Neuronal stem cell (in vitro differentiated cells): ENCODE measurements around the gene CEACAM16.
A peak's percentile ranks its signal among the peaks of the same experiment; 100 is the strongest.

Experiments
- DNase-seq: peaks from one replicate; pipeline ENCODE4 v3.0.0-alpha.2; 2013; ENCODE audit warnings: low spot score
- H2AFZ ChIP-seq: one replicate; pipeline ENCODE4 v1.6.1; 2013; ENCODE audit warnings: mild to moderate bottlenecking, low read length, inconsistent platforms
- H2AK5ac ChIP-seq: 2 replicates; pipeline ENCODE4 v1.6.1; 2013; ENCODE audit warnings: low read depth, mild to moderate bottlenecking, inconsistent platforms, low read length, moderate library complexity, mixed read lengths
- H2BK120ac ChIP-seq: 2 replicates; pipeline ENCODE4 v1.6.1; 2013; ENCODE audit warnings: low read depth, mild to moderate bottlenecking, inconsistent platforms, low read length, moderate library complexity, mixed read lengths
- H2BK12ac ChIP-seq: one replicate; pipeline ENCODE4 v1.6.1; 2013; ENCODE audit warnings: low read length, inconsistent platforms
- H2BK15ac ChIP-seq: 2 replicates; pipeline ENCODE4 v1.6.1; 2013; ENCODE audit warnings: mild to moderate bottlenecking, low read length, inconsistent platforms, mixed read lengths
- H2BK5ac ChIP-seq: one replicate; pipeline ENCODE4 v1.6.1; 2013; ENCODE audit warnings: inconsistent platforms, mild to moderate bottlenecking, low read length, moderate library complexity
- H3K14ac ChIP-seq: one replicate; pipeline ENCODE4 v1.6.1; 2013; ENCODE audit warnings: low read length, inconsistent platforms
- H3K18ac ChIP-seq: 2 replicates; pipeline ENCODE4 v1.6.1; 2013; ENCODE audit warnings: low read length, inconsistent platforms
- H3K23ac ChIP-seq: 2 replicates; pipeline ENCODE4 v1.6.1; 2013; ENCODE audit warnings: low read depth, mild to moderate bottlenecking, mixed read lengths, low read length, inconsistent platforms; ENCODE audit not compliant: poor library complexity
- H3K27ac ChIP-seq: replicated peaks from 3 replicates; pipeline ENCODE4 v1.5.1; 2013; ENCODE audit warnings: low read length, inconsistent platforms
- H3K27me3 ChIP-seq, 3 experiments: 2 replicates each; pipeline ENCODE4 v1.6.1; 2013; ENCODE audit warnings: low read length in 3 of 3, mild to moderate bottlenecking in 2 of 3, inconsistent platforms in 1 of 3, low read depth in 1 of 3, mixed read lengths in 1 of 3, moderate library complexity in 1 of 3; ENCODE audit not compliant: control insufficient read depth in 3 of 3, insufficient read depth in 3 of 3
- H3K36me3 ChIP-seq, 2 donors: replicated peaks in 1 of 2; 2 replicates each; pipeline ENCODE4 v1.6.1; 2013; ENCODE audit warnings: low read length in 2 of 2; ENCODE audit not compliant: control insufficient read depth in 2 of 2, insufficient read depth in 2 of 2
- H3K4ac ChIP-seq: 2 replicates; pipeline ENCODE4 v1.6.1; 2013; ENCODE audit warnings: inconsistent platforms, mild to moderate bottlenecking, low read length, moderate library complexity
- H3K4me1 ChIP-seq, 2 donors: 1 replicate in 1 of 2; 2 replicates in 1 of 2; pipeline ENCODE4 v1.6.1; 2013; ENCODE audit warnings: low read length in 2 of 2, low read depth in 1 of 2; ENCODE audit not compliant: control insufficient read depth in 2 of 2, insufficient read depth in 1 of 2
- H3K4me2 ChIP-seq: one replicate; pipeline ENCODE4 v1.6.1; 2013; ENCODE audit warnings: mild to moderate bottlenecking, low read length, inconsistent platforms; ENCODE audit not compliant: insufficient read depth, poor library complexity, severe bottlenecking
- H3K4me3 ChIP-seq, 2 donors: 2 replicates each; pipeline ENCODE4 v1.5.1; 2013; ENCODE audit warnings: low read length in 2 of 2, mild to moderate bottlenecking in 2 of 2, inconsistent platforms in 1 of 2, moderate library complexity in 1 of 2
- H3K79me1 ChIP-seq: one replicate; pipeline ENCODE4 v1.6.1; 2013; ENCODE audit warnings: low read depth, mild to moderate bottlenecking, inconsistent platforms, low read length, moderate library complexity
- H3K9ac ChIP-seq: one replicate; pipeline ENCODE4 v1.6.1; 2013; ENCODE audit warnings: mild to moderate bottlenecking, low read depth, low read length, inconsistent platforms; ENCODE audit not compliant: poor library complexity
- H3K9me3 ChIP-seq, 2 donors: replicated peaks in 1 of 2; 2 replicates each; pipeline versions ENCODE3 to v1.6.1; 2013; ENCODE audit warnings: low read length in 2 of 2, mild to moderate bottlenecking in 2 of 2, inconsistent platforms in 1 of 2, low read depth in 1 of 2, mixed read lengths in 1 of 2, moderate library complexity in 1 of 2; ENCODE audit not compliant: control insufficient read depth in 2 of 2, insufficient read depth in 1 of 2
- H4K8ac ChIP-seq: one replicate; pipeline ENCODE4 v1.6.1; 2013; ENCODE audit warnings: low read depth, mild to moderate bottlenecking, inconsistent platforms, low read length, moderate library complexity
- H4K91ac ChIP-seq: one replicate; pipeline ENCODE4 v1.6.1; 2013; ENCODE audit warnings: low read length, low read depth, mild to moderate bottlenecking, inconsistent platforms; ENCODE audit not compliant: poor library complexity
- WGBS, 2 donors: extraction: QIAGEN DNeasy Blood & Tissue Kit; methylation state at CpG; one replicate each; pipeline ENCODE4 v1.1.7; 2013; ENCODE audit warnings: missing lambda C conversion rate in 2 of 2, mixed read lengths in 1 of 2; ENCODE audit not compliant: insufficient read length in 2 of 2, insufficient replicate concordance in 1 of 2; ENCODE audit errors: extremely low coverage in 2 of 2; 5-methylcytosine and 5-hydroxymethylcytosine counted together

The CEACAM16 gene

GRCh38 chr19:44714597-44715169 is 15.7 kb downstream of the CEACAM16 start:
- Histone ChIP-seq H3K9ac (no peak overlapping the region), H3K36me3 (no peaks in the 10 kb centered on the region), H2AK5ac (peak overlapping the region; percentile 32), H3K4me1 (peaks cover 9 to 11% of the 10 kb centered on the region in 2 donors), H2BK120ac (no peak overlapping the region), H3K14ac (no peak overlapping the region), H4K8ac (no peak overlapping the region), H3K23ac (no peak overlapping the region), H4K91ac (no peak overlapping the region), H2BK15ac (no peak overlapping the region), H3K9me3 (peaks cover 6 to 8% of the 10 kb centered on the region in 2 donors), H3K4me2 (no peak overlapping the region), H3K27ac (no peak overlapping the region), H2AFZ (no peak overlapping the region), H2BK12ac (no peak overlapping the region), H2BK5ac (no peak overlapping the region), H3K27me3 (no peaks in the 10 kb centered on the region), H3K79me1 (no peaks in the 10 kb centered on the region), H3K4me3 (no peak overlapping the region), H3K18ac (peak overlapping the region; percentile 42), H3K4ac (no peak overlapping the region)
- no CpG with 5 or more reads among the region's 2 CpGs for WGBS, 2 donors
- no peak for DNase-seq

- H3K9ac ChIP-seq, result no peak overlapping the region
- H3K36me3 ChIP-seq, result no peaks in the 10 kb centered on the region
- peaks cover 9 to 11% of the 10 kb centered on the region in 2 donors for H3K4me1 ChIP-seq
- no peak overlapping the region for H3K18ac ChIP-seq
- H3K79me1 ChIP-seq, result no peaks in the 10 kb centered on the region
- DNase-seq, result no peak
- no peak overlapping the region for H2BK15ac ChIP-seq
- H4K91ac ChIP-seq, result no peak overlapping the region
- no peak overlapping the region for H2AK5ac ChIP-seq
- no peak overlapping the region for H3K4me2 ChIP-seq
- H3K9me3 ChIP-seq, result peaks cover 6 to 8% of the 10 kb centered on the region in 2 donors
- no peaks in the 10 kb centered on the region for H3K27me3 ChIP-seq
- no CpG with 5 or more reads among the region's 6 CpGs for WGBS, 2 donors
- H3K23ac ChIP-seq, result no peak overlapping the region
- no peak overlapping the region for H2AFZ ChIP-seq
- H3K4me3 ChIP-seq, result no peak overlapping the region
- H2BK5ac ChIP-seq, result no peak overlapping the region
- no peak overlapping the region for H3K4ac ChIP-seq
- no peak overlapping the region for H4K8ac ChIP-seq
- no peak overlapping the region for H2BK12ac ChIP-seq
- H3K14ac ChIP-seq, result no peak overlapping the region
- no peak overlapping the region for H2BK120ac ChIP-seq
- no peak overlapping the region for H3K27ac ChIP-seq
Observed at GRCh38 chr19:44717603-44718002, 18.7 kb downstream of the CEACAM16 start.

GRCh38 chr19:44718441-44719261 is 19.7 kb downstream of the CEACAM16 start:
- H3K79me1 ChIP-seq, result no peaks in the 10 kb centered on the region
- H3K4me2 ChIP-seq, result peak overlapping the region; percentile 45
- no peak overlapping the region for H3K14ac ChIP-seq

GRCh38 chr19:44719262-44719701 is 20.3 kb downstream of the CEACAM16 start:
- H3K4ac ChIP-seq, result no peak overlapping the region
- no peak for DNase-seq
- H3K27me3 ChIP-seq, result no peaks in the 10 kb centered on the region
- peak overlapping the region; percentile 29 for H3K18ac ChIP-seq
- no peak overlapping the region for H4K8ac ChIP-seq
- no peak overlapping the region for H3K23ac ChIP-seq
- H3K27ac ChIP-seq, result peak overlapping the region; percentile 40
- no peak overlapping the region for H2BK5ac ChIP-seq
- no peaks in the 10 kb centered on the region for H3K79me1 ChIP-seq
- H3K9ac ChIP-seq, result no peak overlapping the region
- H3K14ac ChIP-seq, result no peak overlapping the region
- no peak overlapping the region for H3K4me3 ChIP-seq
- H2AFZ ChIP-seq, result peak overlapping the region; percentile 84
- H3K9me3 ChIP-seq, result peaks cover 6 to 8% of the 10 kb centered on the region in 2 donors
- peak overlapping the region; percentile 10 for H2AK5ac ChIP-seq
- no peak overlapping the region for H3K4me2 ChIP-seq
- H3K4me1 ChIP-seq, result peaks cover 9 to 13% of the 10 kb centered on the region in 2 donors
- peak overlapping the region; percentile 13 for H2BK15ac ChIP-seq
- H3K36me3 ChIP-seq, result no peaks in the 10 kb centered on the region
- no peak overlapping the region for H2BK120ac ChIP-seq
- WGBS, 2 donors, result no CpG with 5 or more reads among the region's 8 CpGs
- no peak overlapping the region for H4K91ac ChIP-seq
- peak overlapping the region; percentile 68 for H2BK12ac ChIP-seq

More at GRCh38 chr19:44718441-44719261, 19.7 kb downstream of the CEACAM16 start:
- no peak overlapping the region for H2BK12ac ChIP-seq
- H3K4me3 ChIP-seq, result peak overlapping the region in 1 of 2 donors; percentile 1
- peak overlapping the region; percentile 93 for H3K18ac ChIP-seq
- H3K4me1 ChIP-seq, result peaks cover 9 to 11% of the 10 kb centered on the region in 2 donors
- no peak overlapping the region for H4K91ac ChIP-seq
- no peak overlapping the region for H4K8ac ChIP-seq
- no peak overlapping the region for H3K23ac ChIP-seq
- H2BK5ac ChIP-seq, result no peak overlapping the region
- no peaks in the 10 kb centered on the region for H3K36me3 ChIP-seq
- H2BK15ac ChIP-seq, result peak overlapping the region; percentile 13
- peak overlapping the region; percentile 10 for H2AK5ac ChIP-seq
- H2BK120ac ChIP-seq, result peak overlapping the region; percentile 21
- H3K9ac ChIP-seq, result peak overlapping the region; percentile 9
- DNase-seq, result peak; percentile 69
- peak overlapping the region; percentile 84 for H2AFZ ChIP-seq
- no CpG with 5 or more reads among the region's 11 CpGs for WGBS, 2 donors
- H3K4ac ChIP-seq, result peak overlapping the region; percentile 23
- H3K27me3 ChIP-seq, result no peaks in the 10 kb centered on the region
- peaks cover 6 to 8% of the 10 kb centered on the region in 2 donors for H3K9me3 ChIP-seq
- peak overlapping the region; percentile 74 for H3K27ac ChIP-seq
